ENCODE measurements around the gene USP15.

USP15 gene

DNA sequence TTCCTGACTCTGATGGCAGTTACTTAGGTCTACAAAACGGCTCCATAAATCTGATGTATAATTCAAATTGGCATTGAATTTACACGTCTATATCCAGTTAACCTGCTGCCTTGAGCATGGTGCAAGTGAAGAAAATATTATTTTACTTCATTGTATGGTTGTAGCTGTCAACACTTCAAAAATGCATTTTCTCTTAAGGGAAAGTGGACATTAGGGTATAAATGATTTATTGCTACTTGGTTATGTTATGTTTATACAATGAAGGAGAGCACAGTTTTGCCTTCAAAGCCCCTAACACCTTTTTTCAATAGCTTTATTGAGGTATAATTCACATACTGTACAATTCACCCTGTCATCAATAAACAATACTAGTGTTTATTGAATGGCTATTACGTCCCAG, 2.0 kb upstream of the USP15 start:
- H3K4me3 ChIP-seq (replicated peaks; ENCODE audit: insufficient read depth, low read length) = no peak overlapping the region
- TF ChIP-seq SPI1 (IDR thresholded peaks at IDR 0.05; ENCODE audit: borderline replicate concordance, low read depth) = no peak
- H3K27me3 ChIP-seq (ENCODE audit: insufficient read depth, poor library complexity, severe bottlenecking) = no peaks in the 10 kb centered on the region
- no peak overlapping the region for H3K27ac ChIP-seq (replicated peaks)
- DNase-seq (ENCODE audit: low read depth in 1 of 2, low spot score in 1 of 2) = no peak

GRCh38 chr12:62258941-62259630, 1.1 kb upstream of the USP15 start:
- no peak for TF ChIP-seq POLR2AphosphoS5 (IDR thresholded peaks at IDR 0.05; ENCODE audit: low read depth)
- TF ChIP-seq SPI1 (IDR thresholded peaks at IDR 0.05; ENCODE audit: borderline replicate concordance, low read depth) = no peak
- TF ChIP-seq, protein P1, sequence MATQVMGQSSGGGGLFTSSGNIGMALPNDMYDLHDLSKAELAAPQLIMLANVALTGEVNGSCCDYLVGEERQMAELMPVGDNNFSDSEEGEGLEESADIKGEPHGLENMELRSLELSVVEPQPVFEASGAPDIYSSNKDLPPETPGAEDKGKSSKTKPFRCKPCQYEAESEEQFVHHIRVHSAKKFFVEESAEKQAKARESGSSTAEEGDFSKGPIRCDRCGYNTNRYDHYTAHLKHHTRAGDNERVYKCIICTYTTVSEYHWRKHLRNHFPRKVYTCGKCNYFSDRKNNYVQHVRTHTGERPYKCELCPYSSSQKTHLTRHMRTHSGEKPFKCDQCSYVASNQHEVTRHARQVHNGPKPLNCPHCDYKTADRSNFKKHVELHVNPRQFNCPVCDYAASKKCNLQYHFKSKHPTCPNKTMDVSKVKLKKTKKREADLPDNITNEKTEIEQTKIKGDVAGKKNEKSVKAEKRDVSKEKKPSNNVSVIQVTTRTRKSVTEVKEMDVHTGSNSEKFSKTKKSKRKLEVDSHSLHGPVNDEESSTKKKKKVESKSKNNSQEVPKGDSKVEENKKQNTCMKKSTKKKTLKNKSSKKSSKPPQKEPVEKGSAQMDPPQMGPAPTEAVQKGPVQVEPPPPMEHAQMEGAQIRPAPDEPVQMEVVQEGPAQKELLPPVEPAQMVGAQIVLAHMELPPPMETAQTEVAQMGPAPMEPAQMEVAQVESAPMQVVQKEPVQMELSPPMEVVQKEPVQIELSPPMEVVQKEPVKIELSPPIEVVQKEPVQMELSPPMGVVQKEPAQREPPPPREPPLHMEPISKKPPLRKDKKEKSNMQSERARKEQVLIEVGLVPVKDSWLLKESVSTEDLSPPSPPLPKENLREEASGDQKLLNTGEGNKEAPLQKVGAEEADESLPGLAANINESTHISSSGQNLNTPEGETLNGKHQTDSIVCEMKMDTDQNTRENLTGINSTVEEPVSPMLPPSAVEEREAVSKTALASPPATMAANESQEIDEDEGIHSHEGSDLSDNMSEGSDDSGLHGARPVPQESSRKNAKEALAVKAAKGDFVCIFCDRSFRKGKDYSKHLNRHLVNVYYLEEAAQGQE (IDR thresholded peaks at IDR 0.05; ENCODE audit: insufficient replicate concordance, low read depth) = no peak
- TF ChIP-seq CTCF (IDR thresholded peaks at IDR 0.05; ENCODE audit: insufficient read depth, low read length) = no peak
- TF ChIP-seq GABPA (IDR thresholded peaks at IDR 0.05; ENCODE audit: low read depth) = no peak
- no peaks in the 10 kb centered on the region for H3K27me3 ChIP-seq (ENCODE audit: insufficient read depth, poor library complexity, severe bottlenecking)
- peak overlapping the region; percentile 98 for H3K27ac ChIP-seq (replicated peaks)
- DNase-seq (ENCODE audit: low read depth in 1 of 2, low spot score in 1 of 2) = peak in 1 of 2 experiments; percentile 24
- peak overlapping the region; percentile 90 for H3K4me3 ChIP-seq (replicated peaks; ENCODE audit: insufficient read depth, low read length)

DNA sequence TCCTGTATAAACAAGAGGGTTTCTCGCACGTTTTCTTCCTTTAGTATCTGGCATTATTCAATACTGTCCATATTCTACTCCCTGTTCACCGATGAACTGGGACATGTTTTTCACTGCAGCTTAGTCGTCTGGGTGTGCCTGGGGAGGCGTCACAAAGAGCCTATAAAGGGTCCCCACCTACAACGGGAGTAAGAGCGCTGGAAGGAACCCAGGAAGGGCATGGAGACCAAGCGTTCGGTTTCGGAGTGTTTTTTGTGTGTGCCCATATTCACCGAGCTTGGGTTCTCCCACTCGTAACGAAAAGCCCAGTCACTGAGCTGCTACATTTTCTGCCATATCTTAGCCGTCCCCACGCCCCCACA, 592 bp upstream of the USP15 start:
- Histone ChIP-seq H3K27ac (replicated peaks) (peak overlapping the region; percentile 98), H3K4me3 (replicated peaks; ENCODE audit: insufficient read depth, low read length) (peak overlapping the region; percentile 90), H3K27me3 (ENCODE audit: insufficient read depth, poor library complexity, severe bottlenecking) (no peaks in the 10 kb centered on the region)
- no peak for DNase-seq (ENCODE audit: low read depth in 1 of 2, low spot score in 1 of 2)
- no peak for TF ChIP-seq SPI1 (IDR thresholded peaks at IDR 0.05; ENCODE audit: borderline replicate concordance, low read depth)
- TF ChIP-seq CTCF (IDR thresholded peaks at IDR 0.05; ENCODE audit: insufficient read depth, low read length) = no peak
- TF ChIP-seq, protein P1 (IDR thresholded peaks at IDR 0.05; ENCODE audit: insufficient replicate concordance, low read depth) = no peak
- TF ChIP-seq GABPA (IDR thresholded peaks at IDR 0.05; ENCODE audit: low read depth) = no peak
- TF ChIP-seq POLR2AphosphoS5 (IDR thresholded peaks at IDR 0.05; ENCODE audit: low read depth) = no peak

DNA sequence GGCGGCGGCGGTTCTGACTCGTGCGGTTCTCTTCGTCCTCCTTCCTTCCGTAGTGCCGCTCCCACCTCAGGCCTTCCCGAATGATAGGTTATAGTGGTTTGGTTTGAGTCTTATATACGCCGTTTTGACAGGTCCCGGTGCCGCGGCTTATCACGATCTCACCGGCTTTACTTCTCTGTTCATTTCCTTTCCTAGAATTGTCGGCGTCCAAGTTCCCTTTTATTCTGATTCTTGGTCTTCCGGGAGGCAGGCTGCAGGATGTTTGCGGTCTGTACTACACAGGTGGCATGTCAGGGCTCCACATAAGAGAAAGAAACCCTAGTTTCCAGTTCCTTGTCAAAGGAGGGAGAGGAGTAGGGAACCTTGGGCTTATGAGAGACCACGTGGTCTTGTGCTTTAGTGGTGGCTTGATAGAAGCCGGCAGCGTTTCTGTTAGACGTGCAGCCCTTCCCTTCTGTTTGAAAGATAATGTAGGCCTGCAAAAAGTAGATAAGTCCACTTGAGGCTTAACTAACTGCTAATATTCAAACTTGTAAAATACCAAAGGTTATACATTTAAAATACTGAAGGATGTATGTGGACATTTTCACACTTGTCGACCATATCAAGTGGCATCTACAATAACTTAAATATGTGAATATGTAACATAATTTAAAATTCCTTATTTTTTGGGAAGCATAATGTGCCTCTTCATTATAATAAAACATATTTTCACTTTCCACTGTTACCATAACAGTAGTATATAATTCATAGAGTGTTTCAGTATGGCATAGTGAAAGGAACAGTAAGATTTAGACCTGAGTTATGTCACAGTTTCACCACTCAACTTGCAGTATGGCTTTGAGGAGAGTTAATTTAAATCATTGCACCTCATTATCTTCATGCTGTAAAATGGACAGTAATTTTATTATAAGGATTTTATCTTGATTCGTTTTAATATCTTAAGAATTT, 804 bp downstream of the USP15 start:
- Histone ChIP-seq H3K27ac (replicated peaks) (peak overlapping the region; percentile 98), H3K27me3 (ENCODE audit: insufficient read depth, poor library complexity, severe bottlenecking) (no peaks in the 10 kb centered on the region), H3K4me3 (replicated peaks; ENCODE audit: insufficient read depth, low read length) (peak overlapping the region; percentile 90)
- peak; percentile 82 for TF ChIP-seq POLR2AphosphoS5 (IDR thresholded peaks at IDR 0.05; ENCODE audit: low read depth)
- peak; percentile 18; the same call in 1 of the 2 replicates for TF ChIP-seq GABPA (IDR thresholded peaks at IDR 0.05; ENCODE audit: low read depth)
- TF ChIP-seq, protein P1 (IDR thresholded peaks at IDR 0.05; ENCODE audit: insufficient replicate concordance, low read depth) = no peak
- TF ChIP-seq SPI1 (IDR thresholded peaks at IDR 0.05; ENCODE audit: borderline replicate concordance, low read depth) = peak; percentile 86; the same call in 1 of the 2 replicates
- no peak for TF ChIP-seq CTCF (IDR thresholded peaks at IDR 0.05; ENCODE audit: insufficient read depth, low read length)
- peak; percentile 90 to 95 for DNase-seq (ENCODE audit: low read depth in 1 of 2, low spot score in 1 of 2)

All from HL-60 (cell line).